PC-9 (cell line): ENCODE data around the gene DAND5. TPM values are rescaled to one million over a fixed set of nuclear protein-coding genes. Genes with fewer than 3 reads are reported as not detected.

ENCODE experiments used
- BruUV-seq: library from RNA; stranded (reverse); fragments of 400-500 nt; replicated peaks from 2 replicates; lab custom pipeline; 2021; lab: Mats Ljungman, UMichigan
- CTCF ChIA-PET: fragments of 300-600 bp; sonication (Branson Sonifier 250); formaldehyde crosslinking; loops from one replicate; lab custom pipeline; 2022; ENCODE audit warnings: antibody characterized with exemption; lab: Charles Lee
- POLR2A ChIA-PET: fragments of 300-600 bp; sonication (Branson Sonifier 250); formaldehyde crosslinking; loops from one replicate; lab custom pipeline; 2022; ENCODE audit warnings: antibody characterized with exemption; ENCODE audit not compliant: unreplicated experiment; lab: Charles Lee
- DNase-seq, 2 experiments: peaks; one replicate each; pipeline versions ENCODE4 v3.0.0 to v3.0.0-alpha.2; 2015 to 2022; ENCODE audit warnings: mixed read lengths in 1 of 2
- H2AFZ ChIP-seq: fragments of 200-600 bp; sonication (generic); 2 replicates; pipeline ENCODE4 v1.8.1; 2017; ENCODE audit warnings: antibody characterized with exemption
- H3F3A ChIP-seq: fragments of 200-600 bp; sonication (generic); 2 replicates; pipeline ENCODE4 v1.8.1; 2017; ENCODE audit warnings: antibody characterized with exemption, mild to moderate bottlenecking, low read depth; ENCODE audit not compliant: insufficient read depth
- H3K27ac ChIP-seq: fragments of 200-600 bp; sonication (generic); 2 replicates; pipeline ENCODE4 v1.6.1; 2016; ENCODE audit warnings: mixed run types
- H3K27me3 ChIP-seq: fragments of 200-600 bp; sonication (generic); 2 replicates; pipeline ENCODE4 v1.6.1; 2016; ENCODE audit warnings: low read depth, mixed run types; ENCODE audit not compliant: insufficient read depth
- H3K36me3 ChIP-seq: fragments of 200-600 bp; sonication (generic); 2 replicates; pipeline ENCODE4 v1.6.1; 2016; ENCODE audit warnings: low read depth, mixed run types
- H3K4me1 ChIP-seq: fragments of 200-600 bp; sonication (generic); replicated peaks from 2 replicates; pipeline ENCODE4 v1.6.1; 2016; ENCODE audit warnings: mixed run types; ENCODE audit not compliant: insufficient read depth
- H3K4me2 ChIP-seq: fragments of 200-600 bp; sonication (generic); 2 replicates; pipeline ENCODE4 v1.6.1; 2017; ENCODE audit warnings: mixed run types
- H3K4me3 ChIP-seq: fragments of 200-600 bp; sonication (generic); 2 replicates; pipeline ENCODE4 v1.6.1; 2016; ENCODE audit warnings: mixed run types
- H3K79me2 ChIP-seq: fragments of 200-600 bp; sonication (generic); 2 replicates; pipeline ENCODE4 v1.6.1; 2017; ENCODE audit warnings: low read depth, mixed run types
- H3K9me2 ChIP-seq: fragments of 200-600 bp; sonication (generic); 2 replicates; pipeline ENCODE4 v1.8.1; 2017; ENCODE audit warnings: mild to moderate bottlenecking; ENCODE audit not compliant: insufficient read depth
- H3K9me3 ChIP-seq: fragments of 200-600 bp; sonication (generic); 2 replicates; pipeline ENCODE4 v1.8.1; 2016; ENCODE audit warnings: low read depth; ENCODE audit not compliant: insufficient read depth
- H4K20me1 ChIP-seq: fragments of 200-600 bp; sonication (generic); 2 replicates; pipeline ENCODE4 v1.8.1; 2017; ENCODE audit not compliant: insufficient read depth
- CTCF ChIP-seq: fragments of 200-600 bp; sonication (generic); conservative IDR thresholded peaks from 2 replicates; pipeline ENCODE4 v1.6.1; 2017; ENCODE audit warnings: mixed run types, antibody characterized with exemption, mild to moderate bottlenecking, moderate library complexity
- EZH2 ChIP-seq: fragments of 200-600 bp; sonication (generic); IDR thresholded peaks from 2 replicates; pipeline ENCODE4 v1.8.0; 2017; ENCODE audit warnings: antibody characterized with exemption, low read depth
- intact Hi-C: fragments of 100-400 bp; cut with micrococcal nuclease; formaldehyde crosslinking; loops from one replicate; pipeline ENCODE4 v1.10.0; 2022; ENCODE audit not compliant: unreplicated experiment
- total RNA-seq: library from RNA; stranded (reverse); gene quantifications from 2 replicates; pipeline ENCODE4 v1.2.3, GENCODE V29; 2021

Gene DAND5
- total RNA-seq, 1 experiment from 2014 or later = 0.20 TPM

DNA sequence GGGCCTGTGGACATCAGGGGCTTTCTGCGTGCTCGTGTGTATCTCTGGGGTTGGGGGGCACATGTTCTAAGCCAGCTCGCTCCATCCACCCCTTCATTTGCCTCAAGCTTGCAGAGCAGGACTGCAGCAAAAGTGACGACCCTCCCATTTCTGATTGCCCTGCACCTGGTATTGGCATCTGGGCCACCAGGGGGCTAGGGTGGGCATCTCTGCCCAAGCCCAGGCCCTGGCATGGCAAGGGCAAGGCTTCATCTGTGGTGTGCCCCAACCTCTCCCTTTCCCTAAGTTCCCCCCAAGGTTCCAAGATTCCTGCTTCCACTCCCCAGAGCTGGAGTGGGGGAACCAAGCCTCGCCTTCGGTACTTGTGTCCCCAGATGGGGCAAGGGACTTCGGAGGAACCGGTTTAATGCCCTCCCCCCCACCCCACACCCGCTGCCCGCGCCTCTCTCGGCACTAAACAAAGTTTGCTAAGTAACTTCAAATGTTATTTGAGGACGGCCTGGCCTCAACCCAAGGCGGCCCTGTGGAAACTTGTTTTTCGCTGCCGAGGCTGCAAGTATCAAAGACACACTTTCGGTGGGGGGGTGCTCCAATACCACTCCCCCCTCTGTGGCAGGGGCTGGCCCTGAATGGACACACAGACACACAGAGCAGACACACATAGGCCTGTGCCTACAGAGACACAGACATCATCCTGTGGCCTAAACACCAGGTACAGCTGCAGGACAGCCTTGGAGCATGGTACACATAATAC, 38.1 kb downstream of the DAND5 start:
- no peak overlapping the region for H3K27ac ChIP-seq
- BruUV-seq = no TSS peak
- H3K4me2 ChIP-seq = no peak overlapping the region
- peaks cover 4% of the 10 kb centered on the region; the same call in 1 of the 2 replicates for H3F3A ChIP-seq
- H3K9me3 ChIP-seq = no peaks in the 10 kb centered on the region
- no peaks in the 10 kb centered on the region for H3K9me2 ChIP-seq
- DNase-seq = no peak
- H3K79me2 ChIP-seq = no peaks in the 10 kb centered on the region
- H3K4me1 ChIP-seq = 0 out of 2 replicates have a peak, but pooled peaks cover under 1% of the 10 kb centered on the region
- peaks cover under 1% of the 10 kb centered on the region; the same call in 1 of the 2 replicates for H3K27me3 ChIP-seq
- H3K4me3 ChIP-seq = no peak overlapping the region
- no peaks in the 10 kb centered on the region for H3K36me3 ChIP-seq
- intact Hi-C loops = no loop called here
- CTCF ChIA-PET = no interaction called here
- POLR2A ChIA-PET = no interaction called here
- TF ChIP-seq EZH2 = no peak
- no peak for TF ChIP-seq CTCF
- no peak overlapping the region for H2AFZ ChIP-seq
- no peaks in the 10 kb centered on the region; the same call in 1 of the 2 replicates for H4K20me1 ChIP-seq

DNA sequence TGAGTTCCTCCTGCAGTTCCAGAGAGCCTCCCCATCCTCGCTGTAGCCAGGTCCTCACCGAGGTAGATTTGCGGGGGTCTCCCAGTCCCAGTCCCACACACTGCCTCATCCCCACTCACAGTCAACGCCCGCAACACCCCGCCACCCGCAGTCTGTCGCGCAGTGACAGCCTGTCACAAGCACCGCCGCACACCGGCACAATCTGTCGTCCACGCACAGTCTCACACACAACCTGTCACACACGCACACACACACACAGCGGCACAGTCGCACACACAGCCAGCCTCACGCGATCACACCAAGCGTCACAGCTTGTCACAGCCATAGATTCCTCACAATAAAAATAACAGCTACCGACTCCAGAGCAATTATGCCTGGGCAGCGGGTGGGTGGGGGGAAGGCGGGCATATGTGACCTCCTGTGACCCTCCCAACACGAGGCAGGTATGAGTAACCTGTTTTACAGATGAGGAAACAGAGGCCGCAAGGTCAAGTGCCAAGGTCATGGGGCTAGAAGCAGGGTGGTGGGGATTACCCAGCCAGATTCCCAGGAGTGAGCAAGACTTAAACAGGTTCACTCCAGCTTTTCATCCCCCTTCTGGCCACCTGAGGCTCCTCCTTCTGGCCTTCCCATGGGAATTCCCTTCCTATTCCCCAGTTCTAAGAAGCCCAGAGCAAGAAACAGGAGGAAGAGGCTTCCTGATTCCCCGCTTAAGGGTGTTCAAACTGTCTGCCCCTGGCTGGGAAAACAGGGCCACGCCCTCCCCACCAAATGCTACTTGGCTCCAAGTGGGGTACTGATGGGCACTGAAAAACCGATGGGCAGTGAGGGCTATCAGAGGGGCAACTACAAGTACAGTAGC, 39.8 kb downstream of the DAND5 start:
- peaks cover 4% of the 10 kb centered on the region; the same call in 1 of the 2 replicates for H3F3A ChIP-seq
- no peaks in the 10 kb centered on the region; the same call in 1 of the 2 replicates for H4K20me1 ChIP-seq
- no peak overlapping the region for H3K4me3 ChIP-seq
- no TSS peak for BruUV-seq
- no peak for TF ChIP-seq EZH2
- no peak for TF ChIP-seq CTCF
- no peak overlapping the region for H2AFZ ChIP-seq
- H3K9me2 ChIP-seq = no peaks in the 10 kb centered on the region
- H3K36me3 ChIP-seq = no peaks in the 10 kb centered on the region
- ChIA-PET CTCF (no interaction called here), POLR2A (no interaction called here)
- no peak overlapping the region for H3K27ac ChIP-seq
- no peak for DNase-seq
- H3K4me2 ChIP-seq = no peak overlapping the region
- peaks cover 13% of the 10 kb centered on the region for H3K4me1 ChIP-seq
- H3K79me2 ChIP-seq = no peaks in the 10 kb centered on the region
- intact Hi-C loops = no loop called here
- H3K27me3 ChIP-seq = peaks cover 7% of the 10 kb centered on the region; the same call in 1 of the 2 replicates
- no peaks in the 10 kb centered on the region for H3K9me3 ChIP-seq
